GM20000 (cell line): Measurements from ENCODE around the gene LGI2.
A peak's percentile ranks its signal among the peaks of the same experiment; 100 is the strongest.

Experiments used
- DNase-seq: peaks from one replicate; pipeline ENCODE4 v3.0.0; 2012; ENCODE audit warnings: low spot score
- CTCF ChIP-seq: IDR thresholded peaks from 2 replicates; pipeline ENCODE4 v1.5.1; 2012; ENCODE audit warnings: mild to moderate bottlenecking, control low read depth; ENCODE audit errors: extremely low read depth, missing control alignments

The LGI2 gene

DNA sequence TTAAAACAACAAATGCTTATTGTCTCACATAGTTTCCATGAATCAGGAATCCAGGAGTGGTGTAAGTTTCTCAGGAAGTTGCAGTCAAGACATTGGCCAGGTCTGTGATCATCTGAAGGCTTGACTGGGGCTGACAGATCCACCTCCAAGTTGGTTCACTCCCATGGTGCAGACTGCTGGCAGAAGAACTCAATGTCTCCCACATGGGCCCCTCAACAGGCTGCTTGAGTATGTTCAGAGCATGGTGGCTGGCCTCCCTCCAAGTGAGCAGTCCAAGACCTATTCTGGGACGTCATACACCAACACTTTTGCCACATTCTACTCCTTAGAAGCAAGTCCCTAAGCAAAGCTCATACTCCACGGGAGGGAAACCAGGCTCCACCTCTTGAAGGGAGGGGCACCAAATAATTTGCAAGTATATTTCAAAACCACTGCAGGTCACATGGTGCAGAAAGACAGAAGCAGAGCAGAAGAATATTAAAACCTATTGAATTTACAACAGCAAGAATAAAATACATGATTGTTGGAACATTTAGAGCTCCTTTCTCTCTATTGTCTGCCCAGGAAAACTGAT is 35.3 kb downstream of the LGI2 start:
- no peak for DNase-seq
- TF ChIP-seq CTCF: no peak

DNA sequence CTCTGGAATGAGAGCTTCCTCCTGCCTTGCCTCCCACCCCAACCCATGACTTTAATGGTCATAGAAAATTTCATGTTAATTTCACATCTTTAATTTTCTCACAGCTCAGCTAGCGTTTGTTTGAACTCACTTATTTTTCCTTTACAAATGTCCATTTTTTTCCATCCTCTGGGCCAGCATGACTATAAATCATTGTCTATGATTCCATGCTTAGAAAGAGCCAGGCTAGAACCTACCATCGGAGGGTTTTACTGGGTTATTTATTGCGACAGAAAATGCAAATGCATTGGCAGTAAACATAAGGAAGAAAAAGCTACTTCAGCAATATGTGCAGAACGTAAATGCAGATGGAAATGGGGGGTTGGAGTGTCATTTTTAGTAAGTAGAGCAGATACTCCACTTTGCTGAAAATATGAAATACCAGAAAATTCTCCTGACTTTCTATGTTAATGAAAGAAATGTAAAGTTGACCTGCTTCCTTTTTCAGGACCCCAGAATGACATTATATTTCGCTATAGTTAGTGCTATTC is 37.1 kb downstream of the LGI2 start:
- no peak for DNase-seq
- TF ChIP-seq CTCF: no peak

- DNase-seq: no peak
- TF ChIP-seq CTCF: no peak
Observed at GRCh38 chr4:24992968-24993367, 37.8 kb downstream of the LGI2 start.

- no peak for DNase-seq
- no peak for TF ChIP-seq CTCF
Observed at GRCh38 chr4:24991015-24991414, 39.7 kb downstream of the LGI2 start.

- TF ChIP-seq CTCF: no peak
- no peak for DNase-seq
Observed at GRCh38 chr4:24989327-24989726, 41.4 kb downstream of the LGI2 start.

GRCh38 chr4:24988776-24989175 is 42.0 kb downstream of the LGI2 start:
- peak; percentile 15 for DNase-seq
- no peak for TF ChIP-seq CTCF

GRCh38 chr4:24984602-24985532 is 45.9 kb downstream of the LGI2 start:
- no peak for TF ChIP-seq CTCF
- no peak for DNase-seq
